ENCODE measurements around the gene ZPLD1.

DNA sequence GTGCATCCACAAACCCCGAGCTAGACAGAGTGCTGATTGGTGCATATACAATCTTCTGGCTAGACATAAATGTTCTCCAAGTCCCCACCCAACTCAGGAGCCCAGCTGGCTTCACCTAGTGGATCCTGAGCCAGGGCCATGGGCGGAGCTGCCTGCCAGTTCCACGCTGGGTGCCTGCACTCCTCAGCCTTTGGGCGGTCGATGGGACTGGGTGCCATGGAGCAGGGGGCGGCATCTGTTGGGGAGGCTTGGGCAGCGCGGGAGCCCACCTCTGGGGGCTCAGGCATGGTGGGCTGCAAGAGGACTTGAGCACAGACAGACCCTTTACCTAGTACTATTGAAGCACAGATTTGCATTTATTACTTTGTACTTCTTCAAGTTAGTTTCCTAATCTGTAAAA, 57.5 kb downstream of the ZPLD1 start:
- TF ChIP-seq, protein P1, sequence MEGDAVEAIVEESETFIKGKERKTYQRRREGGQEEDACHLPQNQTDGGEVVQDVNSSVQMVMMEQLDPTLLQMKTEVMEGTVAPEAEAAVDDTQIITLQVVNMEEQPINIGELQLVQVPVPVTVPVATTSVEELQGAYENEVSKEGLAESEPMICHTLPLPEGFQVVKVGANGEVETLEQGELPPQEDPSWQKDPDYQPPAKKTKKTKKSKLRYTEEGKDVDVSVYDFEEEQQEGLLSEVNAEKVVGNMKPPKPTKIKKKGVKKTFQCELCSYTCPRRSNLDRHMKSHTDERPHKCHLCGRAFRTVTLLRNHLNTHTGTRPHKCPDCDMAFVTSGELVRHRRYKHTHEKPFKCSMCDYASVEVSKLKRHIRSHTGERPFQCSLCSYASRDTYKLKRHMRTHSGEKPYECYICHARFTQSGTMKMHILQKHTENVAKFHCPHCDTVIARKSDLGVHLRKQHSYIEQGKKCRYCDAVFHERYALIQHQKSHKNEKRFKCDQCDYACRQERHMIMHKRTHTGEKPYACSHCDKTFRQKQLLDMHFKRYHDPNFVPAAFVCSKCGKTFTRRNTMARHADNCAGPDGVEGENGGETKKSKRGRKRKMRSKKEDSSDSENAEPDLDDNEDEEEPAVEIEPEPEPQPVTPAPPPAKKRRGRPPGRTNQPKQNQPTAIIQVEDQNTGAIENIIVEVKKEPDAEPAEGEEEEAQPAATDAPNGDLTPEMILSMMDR (IDR thresholded peaks at IDR 0.05; ENCODE audit: insufficient read depth, low read depth, low read length): no peak
- TF ChIP-seq EZH2 (IDR thresholded peaks at IDR 0.05; ENCODE audit: insufficient read depth, low read length): no peak

Measured in astrocyte (in vitro differentiated cells and primary cell).